BE2C (cell line): ENCODE data around the gene STXBP2.

Experiments used
- DNase-seq: peaks from one replicate; pipeline ENCODE4 v3.0.0-alpha.2; 2020
- H3K27me3 ChIP-seq: fragments of 250-450 bp; sonication (Bioruptor Pico); 2 replicates; pipeline ENCODE4 v1.5.1; 2020; ENCODE audit warnings: mild to moderate bottlenecking
- H3K36me3 ChIP-seq: fragments of 250-450 bp; sonication (Bioruptor Pico); 2 replicates; pipeline ENCODE4 v1.5.1; 2020; ENCODE audit warnings: mild to moderate bottlenecking
- H3K4me1 ChIP-seq: fragments of 250-450 bp; sonication (Bioruptor Pico); 2 replicates; pipeline ENCODE4 v1.5.1; 2020
- H3K4me3 ChIP-seq: 2 replicates; pipeline ENCODE4 v1.5.1; 2011; ENCODE audit warnings: low read depth, low read length
- H3K9me3 ChIP-seq: fragments of 250-450 bp; sonication (Bioruptor Pico); 2 replicates; pipeline ENCODE4 v1.5.1; 2020
- CTCF ChIP-seq: IDR thresholded peaks from 2 replicates; pipeline ENCODE4 v1.5.1; 2012; ENCODE audit warnings: mild to moderate bottlenecking, low read depth, low read length

STXBP2 gene

GRCh38 chr19:7654401-7654800 lies 17.5 kb downstream of the STXBP2 start:
- Histone ChIP-seq H3K4me3 (no peak overlapping the region), H3K4me1 (no peaks in the 10 kb centered on the region), H3K36me3 (no peaks in the 10 kb centered on the region), H3K9me3 (no peaks in the 10 kb centered on the region), H3K27me3 (peaks cover 55% of the 10 kb centered on the region)
- DNase-seq = no peak
- no peak for TF ChIP-seq CTCF

GRCh38 chr19:7655581-7655980 lies 18.7 kb downstream of the STXBP2 start:
- no peak for TF ChIP-seq CTCF
- Histone ChIP-seq H3K4me3 (no peak overlapping the region), H3K4me1 (no peaks in the 10 kb centered on the region), H3K9me3 (no peaks in the 10 kb centered on the region), H3K36me3 (no peaks in the 10 kb centered on the region), H3K27me3 (peaks cover 51% of the 10 kb centered on the region)
- DNase-seq = no peak

- Histone ChIP-seq H3K36me3 (no peaks in the 10 kb centered on the region), H3K9me3 (no peaks in the 10 kb centered on the region), H3K27me3 (peaks cover 39% of the 10 kb centered on the region), H3K4me1 (no peaks in the 10 kb centered on the region), H3K4me3 (no peak overlapping the region)
- TF ChIP-seq CTCF = no peak
- no peak for DNase-seq
These were observed 20.3 kb downstream of the STXBP2 start for GRCh38 chr19:7657131-7657751.

- no peaks in the 10 kb centered on the region for H3K4me1 ChIP-seq
- DNase-seq = no peak
- H3K36me3 ChIP-seq = no peaks in the 10 kb centered on the region
- peaks cover 40% of the 10 kb centered on the region for H3K27me3 ChIP-seq
- H3K9me3 ChIP-seq = no peaks in the 10 kb centered on the region
- TF ChIP-seq CTCF = no peak
- H3K4me3 ChIP-seq = no peak overlapping the region
These were observed 21.3 kb downstream of the STXBP2 start for GRCh38 chr19:7658219-7658686.

- no peak overlapping the region for H3K4me3 ChIP-seq
- H3K36me3 ChIP-seq = no peaks in the 10 kb centered on the region
- DNase-seq = no peak
- H3K9me3 ChIP-seq = no peaks in the 10 kb centered on the region
- TF ChIP-seq CTCF = no peak
- H3K4me1 ChIP-seq = no peaks in the 10 kb centered on the region
- peaks cover 53% of the 10 kb centered on the region for H3K27me3 ChIP-seq
These were observed 25.0 kb downstream of the STXBP2 start for GRCh38 chr19:7661744-7662538.

GRCh38 chr19:7662657-7663056 lies 25.7 kb downstream of the STXBP2 start:
- DNase-seq = no peak
- H3K4me3 ChIP-seq = no peak overlapping the region
- TF ChIP-seq CTCF = no peak
- H3K4me1 ChIP-seq = no peaks in the 10 kb centered on the region
- H3K36me3 ChIP-seq = no peaks in the 10 kb centered on the region
- peaks cover 51% of the 10 kb centered on the region for H3K27me3 ChIP-seq
- H3K9me3 ChIP-seq = no peaks in the 10 kb centered on the region
